HG03025 (cell line): Measurements from ENCODE around the gene EARS2.
A peak's percentile ranks its signal among the peaks of the same experiment; 100 is the strongest.
"Not testable (repeated sequence)": the region's sequence is repeated elsewhere in the genome, so short reads cannot be mapped to it uniquely, and the experiment has no call there.

Experiments used
- ATAC-seq: cut with Tn5 transposase; IDR thresholded peaks from one replicate; pipeline ENCODE4 v1.9.1; 2021; ENCODE audit warnings: mild to moderate bottlenecking, moderate library complexity; ENCODE audit not compliant: unreplicated experiment, low FRiP score

Gene EARS2

GRCh38 chr16:23530062-23530461 is 27.1 kb downstream of the EARS2 start:
- no peak for ATAC-seq

- ATAC-seq: no peak
These were observed 28.4 kb downstream of the EARS2 start for GRCh38 chr16:23528644-23529310.

- no peak for ATAC-seq
These were observed 29.0 kb downstream of the EARS2 start for GRCh38 chr16:23527961-23528643.

GRCh38 chr16:23524886-23525285 is 32.3 kb downstream of the EARS2 start:
- ATAC-seq: no peak

GRCh38 chr16:23523876-23524385 is 33.2 kb downstream of the EARS2 start:
- ATAC-seq: no peak

- no peak for ATAC-seq
These were observed 33.8 kb downstream of the EARS2 start for GRCh38 chr16:23523321-23523720.

GRCh38 chr16:23521965-23522364 is 35.2 kb downstream of the EARS2 start:
- no peak for ATAC-seq

GRCh38 chr16:23521037-23521743 is 36.0 kb downstream of the EARS2 start:
- no peak for ATAC-seq

GRCh38 chr16:23520500-23520899 is 36.6 kb downstream of the EARS2 start:
- no peak for ATAC-seq

- no peak for ATAC-seq
These were observed 37.9 kb downstream of the EARS2 start for GRCh38 chr16:23519282-23519681.

GRCh38 chr16:23518435-23518891 is 38.7 kb downstream of the EARS2 start:
- ATAC-seq: no peak

GRCh38 chr16:23516366-23517137 is 40.6 kb downstream of the EARS2 start:
- no peak for ATAC-seq

GRCh38 chr16:23515881-23516280 is 41.3 kb downstream of the EARS2 start:
- ATAC-seq: no peak

GRCh38 chr16:23514381-23515152 is 42.6 kb downstream of the EARS2 start:
- ATAC-seq: no peak

GRCh38 chr16:23512168-23512695 is 44.9 kb downstream of the EARS2 start:
- no peak for ATAC-seq

GRCh38 chr16:23511731-23512130 is 45.4 kb downstream of the EARS2 start:
- no peak for ATAC-seq

GRCh38 chr16:23510915-23511270 is 46.3 kb downstream of the EARS2 start:
- not testable (repeated sequence) for ATAC-seq

- peak; percentile 68 for ATAC-seq
These were observed 46.8 kb downstream of the EARS2 start, which contains the start of gene GGA2 for GRCh38 chr16:23510164-23510914. Gene GGA2, minus strand, starts transcription at chr16:23510494. Its CDS starts 83 bp downstream, at chr16:23510411.

- peak; percentile 8 for ATAC-seq
These were observed 47.4 kb downstream of the EARS2 start for GRCh38 chr16:23509782-23510163.
